22Rv1 (cell line): Measurements from ENCODE around the gene DMRTB1.

Experiments used
- CTCF ChIP-seq: fragments of 450-650 bp; IDR thresholded peaks from 2 replicates; pipeline ENCODE4 v1.5.1; 2017; ENCODE audit warnings: mild to moderate bottlenecking
- ZFX ChIP-seq: fragments of 450-650 bp; IDR thresholded peaks from 2 replicates; pipeline ENCODE4 v1.6.1; 2017; ENCODE audit warnings: antibody characterized with exemption, borderline replicate concordance

GRCh38 chr1:53439337-53440207, 19.6 kb upstream of the DMRTB1 start:
- TF ChIP-seq CTCF (no peak), ZFX (no peak)
